Naive thymus-derived CD4-positive, alpha-beta T cell (primary cell): Measurements from ENCODE around the gene IDE. TPM values are rescaled to one million over a fixed set of nuclear protein-coding genes. Genes with fewer than 3 reads are reported as not detected.

Experiments
- ATAC-seq: fragments of 150-1000 bp; cut with Tn5 transposase; 2 replicates; pipeline ENCODE4 v1.10.0; 2021; ENCODE audit warnings: mild to moderate bottlenecking, moderate library complexity
- CTCF ChIA-PET: fragments of 350-600 bp; sonication (Branson Sonifier 250); formaldehyde crosslinking; loops from one replicate; lab custom pipeline; 2021; ENCODE audit warnings: antibody characterized with exemption; lab: Charles Lee
- POLR2A ChIA-PET: fragments of 350-600 bp; sonication (Branson Sonifier 250); formaldehyde crosslinking; loops from one replicate; lab custom pipeline; 2021; ENCODE audit warnings: antibody characterized with exemption, inconsistent platforms; lab: Charles Lee
- DNase-seq, 9 donors: peaks; one replicate each; pipeline versions ENCODE4 v3.0.0 to v3.0.0-alpha.2; 2020 to 2022; ENCODE audit warnings: mixed read lengths in 1 of 9
- H3K27ac ChIP-seq: one replicate; pipeline ENCODE4 v1.7.0; 2013; ENCODE audit warnings: mild to moderate bottlenecking, low read depth, low read length, moderate library complexity
- H3K27me3 ChIP-seq, 2 donors: one replicate each; pipeline ENCODE4 v1.7.0; 2013; ENCODE audit warnings: low read length in 2 of 2, mild to moderate bottlenecking in 2 of 2, moderate library complexity in 2 of 2; ENCODE audit not compliant: control insufficient read depth in 2 of 2, insufficient read depth in 2 of 2
- H3K36me3 ChIP-seq, 3 experiments: 1 replicate in 2 of 3; 2 replicates in 1 of 3; pipeline ENCODE4 v1.7.0; 2013; ENCODE audit warnings: low read length in 3 of 3, mild to moderate bottlenecking in 3 of 3, moderate library complexity in 1 of 3; ENCODE audit not compliant: insufficient read depth in 3 of 3, control insufficient read depth in 2 of 3
- H3K4me1 ChIP-seq, 2 donors: one replicate each; pipeline ENCODE4 v1.7.0; 2013; ENCODE audit warnings: low read length in 2 of 2, mild to moderate bottlenecking in 2 of 2, moderate library complexity in 1 of 2; ENCODE audit not compliant: control insufficient read depth in 2 of 2, insufficient read depth in 2 of 2
- H3K4me3 ChIP-seq: 2 replicates; pipeline ENCODE4 v1.7.0; 2013; ENCODE audit warnings: mild to moderate bottlenecking, low read length
- H3K9me3 ChIP-seq, 3 experiments: 1 replicate in 2 of 3; 2 replicates in 1 of 3; pipeline ENCODE4 v1.7.0; 2013; ENCODE audit warnings: low read length in 3 of 3; ENCODE audit not compliant: control insufficient read depth in 2 of 3
- H3K27ac Mint-ChIP-seq, 9 donors: one replicate each; pipeline ENCODE4 v1.8.0; 2020 to 2022; ENCODE audit warnings: mixed read lengths in 9 of 9, mild to moderate bottlenecking in 8 of 9, moderate library complexity in 5 of 9, inconsistent platforms in 2 of 9
- H3K27me3 Mint-ChIP-seq, 5 donors: one replicate each; pipeline ENCODE4 v1.8.0; 2021 to 2022; ENCODE audit warnings: mixed read lengths in 5 of 5, mild to moderate bottlenecking in 1 of 5
- H3K36me3 Mint-ChIP-seq, 5 donors: one replicate each; pipeline ENCODE4 v1.8.0; 2020 to 2022; ENCODE audit warnings: mixed read lengths in 5 of 5, mild to moderate bottlenecking in 3 of 5, inconsistent platforms in 1 of 5
- H3K4me1 Mint-ChIP-seq, 7 donors: one replicate each; pipeline ENCODE4 v1.8.0; 2020 to 2022; ENCODE audit warnings: mixed read lengths in 7 of 7, mild to moderate bottlenecking in 3 of 7, inconsistent platforms in 1 of 7
- H3K4me3 Mint-ChIP-seq, 10 donors: one replicate each; pipeline ENCODE4 v1.8.0; 2020 to 2022; ENCODE audit warnings: mild to moderate bottlenecking in 10 of 10, mixed read lengths in 10 of 10, moderate library complexity in 6 of 10, inconsistent platforms in 2 of 10
- H3K9me3 Mint-ChIP-seq, 11 donors: one replicate each; pipeline ENCODE4 v1.8.0; 2020 to 2022; ENCODE audit warnings: mixed read lengths in 11 of 11, mild to moderate bottlenecking in 4 of 11, inconsistent platforms in 1 of 11, moderate library complexity in 1 of 11
- intact Hi-C, 2 donors: fragments of 100-400 bp; cut with micrococcal nuclease; formaldehyde crosslinking; loops; one replicate each; pipeline ENCODE4 v1.15.1; 2023
- polyA plus RNA-seq, 2 donors: library from polyadenylated mRNA; unstranded; fragments of 300-500 nt; fragmentation: Illumina TruSeq; gene quantifications; one replicate each; pipeline ENCODE4 v1.2.3, GENCODE V29; 2021
- total RNA-seq, 6 experiments: library from RNA in 5 of 6; stranded (reverse) in 5 of 6; gene quantifications; 1 replicate in 5 of 6; 2 replicates in 1 of 6; pipeline ENCODE4 v1.2.3 and lab custom pipeline; 2021 to 2026

Gene IDE
- total and polyA plus RNA-seq, 7 experiments from 2014 or later, result 11.2 to 36.7 (median 27.4) TPM

DNA sequence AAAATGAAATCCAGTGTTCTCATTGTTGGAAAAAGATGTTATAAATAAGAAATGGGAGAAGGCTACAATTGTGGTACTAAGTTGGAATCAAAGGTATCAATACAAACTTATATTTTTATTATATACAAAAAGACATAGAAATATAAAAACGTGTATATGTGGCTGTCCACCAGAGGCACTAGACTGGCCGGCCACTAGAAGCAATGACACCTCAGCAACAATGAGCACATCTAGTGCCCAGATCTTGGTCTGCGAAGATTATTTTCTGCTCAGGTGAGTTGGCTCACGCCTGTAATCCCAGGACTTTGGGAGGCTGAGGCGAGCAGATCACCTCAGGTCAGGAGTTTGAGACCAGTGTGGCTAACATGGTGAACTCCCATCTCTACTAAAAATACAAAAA lies 21.6 kb downstream of the IDE start:
- Histone ChIP-seq H3K27ac (no peak overlapping the region), H3K9me3 (no peaks in the 10 kb centered on the region), H3K27me3 (no peaks in the 10 kb centered on the region), H3K4me1 (no peaks in the 10 kb centered on the region), H3K36me3 (peaks cover 0 to 13% (median 0%) of the 10 kb centered on the region in 3 experiments), H3K4me3 (no peak overlapping the region)
- POLR2A ChIA-PET, result no interaction called here
- Mint-ChIP-seq H3K4me1 (peaks cover 0 to 9% (median 3%) of the 10 kb centered on the region in 7 donors), H3K27me3 (no peaks in the 10 kb centered on the region), H3K9me3 (peaks cover 0 to 23% (median 13%) of the 10 kb centered on the region in 11 donors), H3K27ac (no peak overlapping the region), H3K36me3 (peaks cover 9 to 48% (median 45%) of the 10 kb centered on the region in 5 donors), H3K4me3 (no peak overlapping the region)
- ATAC-seq (no peak), DNase-seq (no peak)
- CTCF ChIA-PET, result interaction anchor here (1.2 kb wide), 1 partner anchor 22 kb away, joined by 4 read pairs; the partner anchor contains the start of gene IDE
- intact Hi-C loops, result no loop called here

DNA sequence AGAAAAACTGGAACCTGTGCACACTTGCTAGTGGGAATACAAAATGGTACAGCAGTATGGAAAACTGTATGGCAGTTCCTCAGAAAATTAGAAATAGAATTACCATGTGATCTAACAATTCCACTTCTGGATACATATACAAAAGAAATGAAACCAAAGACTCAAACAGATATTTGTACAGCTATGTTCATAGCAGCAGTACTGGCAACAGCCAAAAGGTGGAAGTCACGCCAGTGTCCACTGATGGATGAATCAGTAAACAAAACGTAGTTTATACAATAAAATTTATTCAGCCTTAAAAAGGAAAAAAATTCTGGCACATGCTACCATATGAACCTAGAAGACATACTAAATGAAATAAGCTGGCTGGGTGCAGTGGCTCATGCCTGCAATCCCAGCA lies 23.0 kb downstream of the IDE start:
- POLR2A ChIA-PET, result no interaction called here
- Histone ChIP-seq H3K9me3 (no peaks in the 10 kb centered on the region), H3K4me3 (no peak overlapping the region), H3K27ac (no peak overlapping the region), H3K4me1 (no peaks in the 10 kb centered on the region), H3K27me3 (no peaks in the 10 kb centered on the region), H3K36me3 (peaks cover 0 to 11% (median 0%) of the 10 kb centered on the region in 3 experiments)
- Mint-ChIP-seq H3K36me3 (peaks cover 9 to 42% (median 41%) of the 10 kb centered on the region in 5 donors), H3K4me3 (no peak overlapping the region), H3K27me3 (no peaks in the 10 kb centered on the region), H3K27ac (no peak overlapping the region), H3K9me3 (peaks cover 0 to 23% (median 13%) of the 10 kb centered on the region in 11 donors), H3K4me1 (peaks cover 0 to 12% (median 5%) of the 10 kb centered on the region in 7 donors)
- ATAC-seq, result no peak
- DNase-seq, result no peak
- intact Hi-C loops, result no loop called here
- CTCF ChIA-PET, result interaction anchor here (0.6 to 1.5 kb wide), 2 partner anchors 23 to 58 kb away, joined by 3 to 4 read pairs; partner anchors contain the start of gene IDE

DNA sequence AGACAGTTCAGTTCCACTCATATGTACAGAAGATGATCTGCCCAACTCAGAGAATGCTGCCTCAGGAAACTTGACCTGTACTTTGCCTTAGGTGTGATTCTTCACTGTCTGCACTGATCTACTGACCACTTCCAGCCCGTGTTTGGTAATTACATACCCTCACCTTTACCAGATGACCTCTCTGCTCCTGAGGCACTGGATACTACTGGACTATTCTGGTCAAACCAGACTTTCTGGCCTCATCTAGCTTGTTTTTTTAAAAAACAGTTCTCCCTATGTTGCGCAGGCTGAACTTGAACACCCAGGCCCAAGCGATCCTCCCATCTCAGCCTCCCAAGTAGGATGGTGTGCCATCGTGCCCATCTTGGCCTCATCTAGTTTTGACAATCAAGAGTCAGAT lies 26.2 kb downstream of the IDE start:
- Histone ChIP-seq H3K4me1 (peaks cover 0 to 3% of the 10 kb centered on the region in 2 donors), H3K27me3 (no peaks in the 10 kb centered on the region), H3K9me3 (no peaks in the 10 kb centered on the region), H3K27ac (no peak overlapping the region), H3K36me3 (no peaks in the 10 kb centered on the region), H3K4me3 (no peak overlapping the region)
- peak overlapping the region in 1 of 9 donors; percentile 22 for H3K27ac Mint-ChIP-seq
- H3K4me3 Mint-ChIP-seq, result no peak overlapping the region
- DNase-seq (no peak), ATAC-seq (no peak)
- ChIA-PET CTCF (no interaction called here), POLR2A (no interaction called here)
- H3K27me3 Mint-ChIP-seq, result no peaks in the 10 kb centered on the region
- H3K36me3 Mint-ChIP-seq, result peaks cover 0 to 16% (median 13%) of the 10 kb centered on the region in 5 donors
- intact Hi-C loops, result no loop called here
- peaks cover 14 to 40% (median 34%) of the 10 kb centered on the region in 7 donors for H3K4me1 Mint-ChIP-seq
- peaks cover 0 to 3% (median 0%) of the 10 kb centered on the region in 11 donors for H3K9me3 Mint-ChIP-seq

DNA sequence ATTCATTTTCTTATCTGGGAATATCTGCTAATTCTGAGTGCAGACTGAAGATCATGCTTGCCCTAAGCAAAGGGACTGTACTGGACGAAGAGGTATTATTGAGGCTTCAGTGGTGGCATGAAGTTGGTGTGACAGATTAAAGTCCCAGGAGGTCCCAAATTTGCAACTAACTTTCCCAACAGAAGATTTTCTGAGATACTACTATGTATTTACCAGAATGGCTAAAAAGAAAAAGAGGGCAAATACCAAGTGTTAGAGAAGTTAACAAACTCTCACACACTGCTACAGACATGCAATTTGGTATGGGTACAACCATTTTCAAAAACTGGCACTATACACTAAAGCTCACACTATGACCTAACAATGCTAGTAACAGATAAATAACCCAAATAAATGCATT lies 28.3 kb downstream of the IDE start:
- Histone ChIP-seq H3K4me1 (peaks cover 0 to 3% of the 10 kb centered on the region in 2 donors), H3K27me3 (no peaks in the 10 kb centered on the region), H3K27ac (no peak overlapping the region), H3K4me3 (no peak overlapping the region), H3K9me3 (no peaks in the 10 kb centered on the region), H3K36me3 (no peaks in the 10 kb centered on the region)
- DNase-seq (no peak), ATAC-seq (no peak)
- POLR2A ChIA-PET, result no interaction called here
- Mint-ChIP-seq H3K27ac (peak overlapping the region in 2 of 9 donors; percentile 4 to 11), H3K36me3 (peaks cover 0 to 5% (median 3%) of the 10 kb centered on the region in 5 donors), H3K4me3 (no peak overlapping the region), H3K9me3 (no peaks in the 10 kb centered on the region), H3K27me3 (no peaks in the 10 kb centered on the region), H3K4me1 (peaks cover 19 to 48% (median 45%) of the 10 kb centered on the region in 7 donors)
- intact Hi-C loops, result no loop called here
- CTCF ChIA-PET, result interaction anchor here (1.2 kb wide), 1 partner anchor 189 kb away, joined by 3 read pairs; no protein-coding TSS in a partner anchor

DNA sequence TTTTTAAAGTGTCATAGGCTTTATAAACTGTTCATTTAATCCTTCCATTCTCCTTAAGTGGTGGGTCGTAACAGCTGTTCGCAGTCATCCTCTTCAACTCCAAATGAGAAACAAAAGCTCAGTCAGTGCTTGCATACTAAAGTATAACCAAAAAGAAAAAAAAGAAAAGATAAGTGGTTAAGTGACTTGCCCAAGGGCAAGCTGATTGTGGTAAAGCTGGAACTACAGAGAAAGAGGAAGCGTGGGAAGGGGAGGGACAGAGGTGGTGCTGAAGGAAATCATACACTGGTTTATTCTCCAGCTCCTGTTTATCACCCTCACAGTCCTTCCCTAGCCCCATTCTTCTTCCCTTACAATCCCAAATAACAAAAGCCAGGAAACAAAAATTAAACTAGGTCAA lies 29.6 kb downstream of the IDE start:
- Histone ChIP-seq H3K4me1 (peaks cover 0 to 3% of the 10 kb centered on the region in 2 donors), H3K27me3 (no peaks in the 10 kb centered on the region), H3K27ac (no peak overlapping the region), H3K9me3 (no peaks in the 10 kb centered on the region), H3K4me3 (no peak overlapping the region), H3K36me3 (no peaks in the 10 kb centered on the region)
- peaks cover 19 to 48% (median 45%) of the 10 kb centered on the region in 7 donors for H3K4me1 Mint-ChIP-seq
- peaks cover 0 to 2% (median 0%) of the 10 kb centered on the region in 5 donors for H3K36me3 Mint-ChIP-seq
- peak in 5 of 9 donors; percentile 1 to 24 (median 14) for DNase-seq
- no peaks in the 10 kb centered on the region for H3K27me3 Mint-ChIP-seq
- peak overlapping the region in 8 of 10 donors; percentile 2 to 72 (median 46) for H3K4me3 Mint-ChIP-seq
- CTCF ChIA-PET, result interaction anchor here (0.7 kb wide), 1 partner anchor 156 kb away, joined by 4 read pairs; no protein-coding TSS in a partner anchor
- POLR2A ChIA-PET, result interaction anchor here (0.6 to 0.7 kb wide), 3 partner anchors 21 to 100 kb away, joined by 3 read pairs; no protein-coding TSS in a partner anchor
- ATAC-seq, result peak; percentile 76
- no peaks in the 10 kb centered on the region for H3K9me3 Mint-ChIP-seq
- peak overlapping the region in 6 of 9 donors; percentile 2 to 56 (median 32) for H3K27ac Mint-ChIP-seq
- intact Hi-C loops, result no loop called here

DNA sequence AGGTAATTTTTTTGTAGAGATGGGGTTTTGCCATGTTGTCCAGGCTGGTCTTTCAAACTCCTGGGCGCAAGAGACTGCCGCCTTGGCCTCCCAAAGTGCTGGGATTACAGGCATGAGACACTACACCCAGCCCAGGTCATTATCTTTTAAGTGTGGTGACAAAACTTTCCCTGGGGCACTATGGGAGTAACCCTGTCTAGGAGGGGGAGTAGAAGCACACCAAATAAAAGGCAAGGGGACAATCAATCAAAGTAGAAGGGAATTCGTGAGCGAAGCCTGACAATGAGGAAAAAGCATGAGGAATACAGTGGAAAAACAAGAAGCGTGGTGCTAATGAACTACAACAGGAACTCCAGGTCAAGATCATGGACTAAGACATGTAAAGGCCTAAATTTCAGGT lies 31.4 kb downstream of the IDE start:
- Mint-ChIP-seq H3K4me3 (no peak overlapping the region), H3K27ac (no peak overlapping the region), H3K4me1 (peaks cover 24 to 60% (median 50%) of the 10 kb centered on the region in 7 donors), H3K36me3 (peaks cover 0 to 1% (median 0%) of the 10 kb centered on the region in 5 donors), H3K27me3 (no peaks in the 10 kb centered on the region), H3K9me3 (no peaks in the 10 kb centered on the region)
- intact Hi-C loops, result no loop called here
- H3K4me3 ChIP-seq, result no peak overlapping the region
- no peak overlapping the region for H3K27ac ChIP-seq
- DNase-seq (no peak), ATAC-seq (no peak)
- no peaks in the 10 kb centered on the region for H3K36me3 ChIP-seq
- H3K4me1 ChIP-seq, result peaks cover 0 to 3% of the 10 kb centered on the region in 2 donors
- ChIA-PET POLR2A (no interaction called here), CTCF (no interaction called here)
- no peaks in the 10 kb centered on the region for H3K27me3 ChIP-seq
- H3K9me3 ChIP-seq, result no peaks in the 10 kb centered on the region
